IMR-90 (cell line): Measurements from ENCODE around the gene MTRFR. TPM values are rescaled to one million over a fixed set of nuclear protein-coding genes. Genes with fewer than 3 reads are reported as not detected.

Experiments
- ATAC-seq: fragments of 200-7000 bp; cut with Tn5 transposase; 2 replicates; pipeline ENCODE4 v1.9.1; 2020; ENCODE audit warnings: low read depth, mild to moderate bottlenecking, moderate library complexity
- BruUV-seq: library from RNA; stranded (reverse); fragments of 400-500 nt; replicated peaks from 2 replicates; lab custom pipeline; 2021; lab: Mats Ljungman, UMichigan
- CTCF ChIA-PET: fragments of 300-600 bp; formaldehyde crosslinking; extraction: SDS; loops from one replicate; lab custom pipeline; 2021; ENCODE audit warnings: antibody characterized with exemption; lab: Yijun Ruan, JAX
- POLR2A ChIA-PET: fragments of 300-600 bp; sonication (Branson Sonifier 250); formaldehyde crosslinking; loops from one replicate; lab custom pipeline; 2022; ENCODE audit warnings: antibody characterized with exemption; ENCODE audit not compliant: unreplicated experiment; lab: Charles Lee
- DNase-seq: peaks from one replicate; pipeline ENCODE4 v3.0.0; 2013
- H2AFZ ChIP-seq: replicated peaks from 2 replicates; pipeline ENCODE3; 2013; ENCODE audit warnings: low read length, mild to moderate bottlenecking; ENCODE audit not compliant: poor library complexity
- H2AK5ac ChIP-seq: 2 replicates; pipeline ENCODE4 v1.6.1; 2013; ENCODE audit warnings: low read depth, low read length, inconsistent platforms
- H2AK9ac ChIP-seq: replicated peaks from 2 replicates; pipeline ENCODE3; 2013; ENCODE audit warnings: mild to moderate bottlenecking, low read depth, low read length, moderate library complexity; ENCODE audit not compliant: poor library complexity
- H2BK120ac ChIP-seq: 2 replicates; pipeline ENCODE4 v1.6.1; 2013; ENCODE audit warnings: low read depth, low read length, inconsistent platforms
- H2BK15ac ChIP-seq: 3 replicates; pipeline ENCODE4 v1.6.1; 2013; ENCODE audit warnings: low read depth, low read length, inconsistent platforms
- H2BK20ac ChIP-seq: 2 replicates; pipeline ENCODE4 v1.6.1; 2013; ENCODE audit warnings: low read depth, mild to moderate bottlenecking, inconsistent platforms, low read length, moderate library complexity
- H2BK5ac ChIP-seq: 2 replicates; pipeline ENCODE4 v1.6.1; 2013; ENCODE audit warnings: mild to moderate bottlenecking, low read depth, low read length, inconsistent platforms; ENCODE audit not compliant: poor library complexity, severe bottlenecking
- H3K14ac ChIP-seq: replicated peaks from 2 replicates; pipeline ENCODE4 v1.6.1; 2013; ENCODE audit warnings: low read depth, low read length, inconsistent platforms
- H3K18ac ChIP-seq: 2 replicates; pipeline ENCODE4 v1.6.1; 2013; ENCODE audit warnings: low read depth, low read length, control low read depth
- H3K23ac ChIP-seq: 2 replicates; pipeline ENCODE4 v1.6.1; 2013; ENCODE audit warnings: low read depth, low read length, inconsistent platforms
- H3K27ac ChIP-seq: 2 replicates; pipeline ENCODE4 v1.5.1; 2013; ENCODE audit warnings: mild to moderate bottlenecking, control low read depth, low read length; ENCODE audit not compliant: insufficient read depth
- H3K27me3 ChIP-seq: 2 replicates; pipeline ENCODE4 v1.6.1; 2013; ENCODE audit warnings: low read length; ENCODE audit not compliant: control insufficient read depth, insufficient read depth
- H3K36me3 ChIP-seq: 2 replicates; pipeline ENCODE4 v1.6.1; 2013; ENCODE audit warnings: low read length, mixed read lengths; ENCODE audit not compliant: control insufficient read depth, insufficient read depth
- H3K4ac ChIP-seq: 2 replicates; pipeline ENCODE4 v1.6.1; 2013; ENCODE audit warnings: low read depth, low read length, inconsistent platforms
- H3K4me1 ChIP-seq: 2 replicates; pipeline ENCODE4 v1.6.1; 2013; ENCODE audit warnings: low read length, mixed read lengths; ENCODE audit not compliant: control insufficient read depth, insufficient read depth
- H3K4me2 ChIP-seq: 2 replicates; pipeline ENCODE4 v1.6.1; 2013; ENCODE audit warnings: low read depth, mild to moderate bottlenecking, control low read depth, low read length, moderate library complexity
- H3K4me3 ChIP-seq: 2 replicates; pipeline ENCODE4 v1.5.1; 2013; ENCODE audit warnings: low read depth, mild to moderate bottlenecking, control low read depth, low read length, moderate library complexity; ENCODE audit not compliant: insufficient read depth
- H3K56ac ChIP-seq: 2 replicates; pipeline ENCODE4 v1.6.1; 2013; ENCODE audit warnings: low read length, inconsistent platforms; ENCODE audit not compliant: insufficient read depth; ENCODE audit errors: extremely low read depth
- H3K79me1 ChIP-seq, 2 experiments: 2 replicates each; pipeline ENCODE4 v1.6.1; 2013; ENCODE audit warnings: low read length in 2 of 2, inconsistent platforms in 1 of 2, low read depth in 1 of 2
- H3K9ac ChIP-seq: 2 replicates; pipeline ENCODE4 v1.6.1; 2013; ENCODE audit warnings: low read depth, low read length, control low read depth
- H3K9me1 ChIP-seq: 2 replicates; pipeline ENCODE4 v1.6.1; 2013; ENCODE audit warnings: low read length, inconsistent platforms; ENCODE audit not compliant: insufficient read depth
- H3K9me3 ChIP-seq: 2 replicates; pipeline ENCODE4 v1.6.1; 2013; ENCODE audit warnings: low read length; ENCODE audit not compliant: control insufficient read depth, insufficient read depth
- H4K20me1 ChIP-seq: 2 replicates; pipeline ENCODE4 v1.6.1; 2013; ENCODE audit warnings: low read length, inconsistent platforms; ENCODE audit not compliant: insufficient read depth
- H4K5ac ChIP-seq: 2 replicates; pipeline ENCODE4 v1.6.1; 2013; ENCODE audit warnings: mild to moderate bottlenecking, low read depth, low read length, control low read depth
- H4K8ac ChIP-seq, 2 experiments: 2 replicates each; pipeline ENCODE4 v1.6.1; 2013; ENCODE audit warnings: low read depth in 2 of 2, low read length in 2 of 2, control low read depth in 1 of 2, inconsistent platforms in 1 of 2
- H4K91ac ChIP-seq: 2 replicates; pipeline ENCODE4 v1.6.1; 2013; ENCODE audit warnings: low read depth, low read length, inconsistent platforms; ENCODE audit not compliant: insufficient read depth
- CEBPB ChIP-seq: IDR thresholded peaks from 2 replicates; pipeline ENCODE4 v1.6.1; 2012; ENCODE audit warnings: low read depth, low read length, improper control_type of control experiment
- CHD1 ChIP-seq: IDR thresholded peaks from 2 replicates; pipeline ENCODE4 v1.6.1; 2012; ENCODE audit warnings: low read depth, low read length, improper control_type of control experiment
- ELK1 ChIP-seq: fragments of 150-350 bp; IDR thresholded peaks from 2 replicates; pipeline ENCODE4 v1.6.1; 2016; ENCODE audit warnings: low read depth, mild to moderate bottlenecking, low read length, moderate library complexity, borderline replicate concordance
- FOS ChIP-seq: fragments of 150-350 bp; IDR thresholded peaks from 2 replicates; pipeline ENCODE4 v1.6.1; 2016; ENCODE audit warnings: low read depth, low read length
- MXI1 ChIP-seq: IDR thresholded peaks from 2 replicates; pipeline ENCODE4 v1.6.1; 2012; ENCODE audit warnings: low read depth, mild to moderate bottlenecking, low read length, moderate library complexity, borderline replicate concordance
- NFE2L2 ChIP-seq: fragments of 150-350 bp; IDR thresholded peaks from 2 replicates; pipeline ENCODE4 v1.6.1; 2016; ENCODE audit warnings: low read depth, mild to moderate bottlenecking, low read length
- RAD21 ChIP-seq: IDR thresholded peaks from 2 replicates; pipeline ENCODE4 v1.6.1; 2012; ENCODE audit warnings: low read length, improper control_type of control experiment
- RCOR1 ChIP-seq: IDR thresholded peaks from 2 replicates; pipeline ENCODE4 v1.6.1; 2012; ENCODE audit warnings: mild to moderate bottlenecking, low read length, improper control_type of control experiment; ENCODE audit not compliant: insufficient replicate concordance
- RFX5 ChIP-seq: IDR thresholded peaks from 2 replicates; pipeline ENCODE4 v1.8.0; 2012; ENCODE audit warnings: low read depth, mild to moderate bottlenecking, low read length, moderate library complexity
- WGBS, 2 experiments: methylation state at CpG; one replicate each; pipeline versions ENCODE4 v1.1.5 to v1.1.7; 2013; ENCODE audit warnings: missing lambda C conversion rate in 2 of 2; ENCODE audit not compliant: insufficient read length in 1 of 2; ENCODE audit errors: extremely low coverage in 2 of 2; 5-methylcytosine and 5-hydroxymethylcytosine counted together
- dilution Hi-C: fragments of 300-500 bp; cut with HindIII; formaldehyde crosslinking; loops from one replicate; pipeline ENCODE4 v1.14.3; 2018; ENCODE audit warnings: low sequenced_read_pairs; ENCODE audit not compliant: unreplicated experiment
- in situ Hi-C: fragments of 300-500 bp; cut with MboI; formaldehyde crosslinking; loops from 3 replicates; pipeline ENCODE4 v1.14.3; 2019; ENCODE audit warnings: low sequenced_read_pairs, inconsistent platforms, mixed read lengths
- intact Hi-C: fragments of 100-400 bp; cut with micrococcal nuclease; formaldehyde crosslinking; loops from 2 replicates; pipeline ENCODE4 v1.10.0; 2022
- polyA plus RNA-seq, 3 experiments: library from polyadenylated mRNA; depleted of rRNA; stranded (reverse); fragments of >200 nt; gene quantifications; 2 replicates each; pipeline ENCODE4 v1.2.3, GENCODE V29; 2012; ENCODE audit warnings: low replicate concordance in 1 of 3
- total RNA-seq: library from RNA; depleted of rRNA; stranded (reverse); fragments of >200 nt; gene quantifications from 2 replicates; pipeline ENCODE4 v1.2.3, GENCODE V29; 2012

MTRFR gene
- total and polyA plus RNA-seq, 2 of the 4 experiments (the other 2 are of a cell fraction), result 8.6 to 10.2 TPM

- no peak for DNase-seq
- CTCF ChIA-PET, result interaction anchor here (0.6 kb wide), 1 partner anchor 17 kb away, joined by 4 read pairs; no protein-coding TSS in a partner anchor
Measured at GRCh38 chr12:123227581-123228258, 5.5 kb upstream of the MTRFR start.

More at GRCh38 chr12:123227581-123228258, 5.5 kb upstream of the MTRFR start:
- no peak overlapping the region for H3K4me2 ChIP-seq
- dilution Hi-C loops (loop anchor here (25.0 kb wide), 1 partner anchor 240 kb away; the partner anchor contains the start of genes ARL6IP4 and OGFOD2), intact Hi-C loops (no loop called here), in situ Hi-C loops (no loop called here)
- no peak for ATAC-seq
- H3K36me3 ChIP-seq, result peaks cover 4% of the 10 kb centered on the region; the same call in 1 of the 2 replicates
- whole genome bisulfite sequencing, 2 experiments, result 60% methylated on average over 1 of the region's 5 CpGs; no CpG with 5 or more reads in 1 of the 2 experiments
- H3K79me1 ChIP-seq, result peaks cover 27 to 54% of the 10 kb centered on the region in 2 experiments
- no peaks in the 10 kb centered on the region for H3K9me3 ChIP-seq
- H4K8ac ChIP-seq, result no peak overlapping the region
- H3K27ac ChIP-seq, result no peak overlapping the region
- no peak overlapping the region for H3K23ac ChIP-seq
- H2BK20ac ChIP-seq, result no peak overlapping the region
- H2AK5ac ChIP-seq, result no peak overlapping the region
- no peak overlapping the region for H4K5ac ChIP-seq
- no peaks in the 10 kb centered on the region for H3K27me3 ChIP-seq
- H2BK15ac ChIP-seq, result no peak overlapping the region
- H2BK5ac ChIP-seq, result no peak overlapping the region
- no peak overlapping the region for H2AK9ac ChIP-seq
- POLR2A ChIA-PET, result no interaction called here
- no peak overlapping the region for H3K9ac ChIP-seq
- H2AFZ ChIP-seq, result no peak overlapping the region
- H3K56ac ChIP-seq, result no peak overlapping the region
- no peak overlapping the region for H4K91ac ChIP-seq
- no peak overlapping the region for H3K4ac ChIP-seq
- H2BK120ac ChIP-seq, result no peak overlapping the region
- H3K9me1 ChIP-seq, result no peaks in the 10 kb centered on the region; the same call in 1 of the 2 replicates
- H3K14ac ChIP-seq, result no peak overlapping the region
- H3K4me3 ChIP-seq, result no peak overlapping the region
- TF ChIP-seq NFE2L2, result no peak
- TF ChIP-seq RFX5, result no peak
- no peak for TF ChIP-seq CEBPB
- no peak for TF ChIP-seq FOS
- TF ChIP-seq MXI1, result no peak
- TF ChIP-seq CHD1, result no peak
- no peak for TF ChIP-seq ELK1
- no peak for TF ChIP-seq RCOR1
- no peak for TF ChIP-seq RAD21
- H3K4me1 ChIP-seq, result peaks cover 3% of the 10 kb centered on the region
- BruUV-seq, result no TSS peak
- no peak overlapping the region for H3K18ac ChIP-seq
- no peaks in the 10 kb centered on the region for H4K20me1 ChIP-seq
